ENCODE measurements around the gene KCNH2.

Gene KCNH2

GRCh38 chr7:151005566-151005965, 27.4 kb upstream of the KCNH2 start:
- H3K4me1 ChIP-seq (ENCODE audit: control insufficient read depth, low read length), result peaks cover 17% of the 10 kb centered on the region
- H3K27me3 ChIP-seq (ENCODE audit: control insufficient read depth, low read length), result no peaks in the 10 kb centered on the region
- no peaks in the 10 kb centered on the region for H3K36me3 ChIP-seq (ENCODE audit: control insufficient read depth, low read length)
- H3K9me2 ChIP-seq (replicated peaks; ENCODE audit: control insufficient read depth, low read length), result no peaks in the 10 kb centered on the region
- H3F3A ChIP-seq (ENCODE audit: control insufficient read depth, insufficient read depth), result no peaks in the 10 kb centered on the region
- no peaks in the 10 kb centered on the region for H3K9me3 ChIP-seq (ENCODE audit: control insufficient read depth, insufficient read depth, low read length)
- TF ChIP-seq CTCF (IDR thresholded peaks at IDR 0.05; ENCODE audit: low read depth, low read length, poor library complexity, severe bottlenecking) (no peak), EZH2phosphoT487 (IDR thresholded peaks at IDR 0.05; ENCODE audit: borderline replicate concordance, low read length) (no peak)
- H3K79me2 ChIP-seq (ENCODE audit: control insufficient read depth, low read length), result no peaks in the 10 kb centered on the region
- no peaks in the 10 kb centered on the region for H4K20me1 ChIP-seq (ENCODE audit: control insufficient read depth, insufficient read depth, low read depth, low read length)
- H3K27ac ChIP-seq (ENCODE audit: low read depth, low read length), result no peak overlapping the region
- no peak overlapping the region for H3K4me2 ChIP-seq (ENCODE audit: low read length)
- no peak overlapping the region for H3K4me3 ChIP-seq (ENCODE audit: low read length)

- Histone ChIP-seq H3K4me1 (ENCODE audit: control insufficient read depth, low read length) (peaks cover 10% of the 10 kb centered on the region), H3K4me2 (ENCODE audit: low read length) (no peak overlapping the region), H3K27me3 (ENCODE audit: control insufficient read depth, low read length) (no peaks in the 10 kb centered on the region), H3K79me2 (ENCODE audit: control insufficient read depth, low read length) (no peaks in the 10 kb centered on the region), H3K9me2 (replicated peaks; ENCODE audit: control insufficient read depth, low read length) (no peaks in the 10 kb centered on the region), H3F3A (ENCODE audit: control insufficient read depth, insufficient read depth) (no peaks in the 10 kb centered on the region), H3K36me3 (ENCODE audit: control insufficient read depth, low read length) (no peaks in the 10 kb centered on the region), H4K20me1 (ENCODE audit: control insufficient read depth, insufficient read depth, low read depth, low read length) (no peaks in the 10 kb centered on the region), H3K4me3 (ENCODE audit: low read length) (no peak overlapping the region), H3K9me3 (ENCODE audit: control insufficient read depth, insufficient read depth, low read length) (no peaks in the 10 kb centered on the region), H3K27ac (ENCODE audit: low read depth, low read length) (no peak overlapping the region)
- no peak for TF ChIP-seq CTCF (IDR thresholded peaks at IDR 0.05; ENCODE audit: low read depth, low read length, poor library complexity, severe bottlenecking)
Measured at GRCh38 chr7:151003572-151003971, 25.5 kb upstream of the KCNH2 start.

GRCh38 chr7:151001546-151001945, 23.4 kb upstream of the KCNH2 start:
- Histone ChIP-seq H3K4me2 (ENCODE audit: low read length) (no peak overlapping the region), H3K79me2 (ENCODE audit: control insufficient read depth, low read length) (no peaks in the 10 kb centered on the region), H3K4me1 (ENCODE audit: control insufficient read depth, low read length) (0 out of 2 replicates have a peak, but pooled peaks cover 3% of the 10 kb centered on the region), H3K4me3 (ENCODE audit: low read length) (no peak overlapping the region), H3K9me3 (ENCODE audit: control insufficient read depth, insufficient read depth, low read length) (no peaks in the 10 kb centered on the region), H3K27ac (ENCODE audit: low read depth, low read length) (no peak overlapping the region), H3F3A (ENCODE audit: control insufficient read depth, insufficient read depth) (no peaks in the 10 kb centered on the region), H3K27me3 (ENCODE audit: control insufficient read depth, low read length) (peaks cover 5% of the 10 kb centered on the region; the same call in 1 of the 2 replicates), H3K9me2 (replicated peaks; ENCODE audit: control insufficient read depth, low read length) (no peaks in the 10 kb centered on the region), H4K20me1 (ENCODE audit: control insufficient read depth, insufficient read depth, low read depth, low read length) (no peaks in the 10 kb centered on the region; the same call in 1 of the 2 replicates), H3K36me3 (ENCODE audit: control insufficient read depth, low read length) (no peaks in the 10 kb centered on the region)
- no peak for TF ChIP-seq CTCF (IDR thresholded peaks at IDR 0.05; ENCODE audit: low read depth, low read length, poor library complexity, severe bottlenecking)
- no peak for TF ChIP-seq EZH2phosphoT487 (IDR thresholded peaks at IDR 0.05; ENCODE audit: borderline replicate concordance, low read length)
